ENCODE results near the gene ESRRA. TPM values are rescaled to one million over a fixed set of nuclear protein-coding genes. Genes with fewer than 3 reads are reported as not detected.
A peak's percentile ranks its signal among the peaks of the same experiment; 100 is the strongest.

The ESRRA gene
- total and polyA plus RNA-seq, 9 of the 15 experiments (the other 6 are each of a cell fraction or from before 2014, with no cell fraction given) = 0.27 to 89.7 (median 23.7) TPM

DNA sequence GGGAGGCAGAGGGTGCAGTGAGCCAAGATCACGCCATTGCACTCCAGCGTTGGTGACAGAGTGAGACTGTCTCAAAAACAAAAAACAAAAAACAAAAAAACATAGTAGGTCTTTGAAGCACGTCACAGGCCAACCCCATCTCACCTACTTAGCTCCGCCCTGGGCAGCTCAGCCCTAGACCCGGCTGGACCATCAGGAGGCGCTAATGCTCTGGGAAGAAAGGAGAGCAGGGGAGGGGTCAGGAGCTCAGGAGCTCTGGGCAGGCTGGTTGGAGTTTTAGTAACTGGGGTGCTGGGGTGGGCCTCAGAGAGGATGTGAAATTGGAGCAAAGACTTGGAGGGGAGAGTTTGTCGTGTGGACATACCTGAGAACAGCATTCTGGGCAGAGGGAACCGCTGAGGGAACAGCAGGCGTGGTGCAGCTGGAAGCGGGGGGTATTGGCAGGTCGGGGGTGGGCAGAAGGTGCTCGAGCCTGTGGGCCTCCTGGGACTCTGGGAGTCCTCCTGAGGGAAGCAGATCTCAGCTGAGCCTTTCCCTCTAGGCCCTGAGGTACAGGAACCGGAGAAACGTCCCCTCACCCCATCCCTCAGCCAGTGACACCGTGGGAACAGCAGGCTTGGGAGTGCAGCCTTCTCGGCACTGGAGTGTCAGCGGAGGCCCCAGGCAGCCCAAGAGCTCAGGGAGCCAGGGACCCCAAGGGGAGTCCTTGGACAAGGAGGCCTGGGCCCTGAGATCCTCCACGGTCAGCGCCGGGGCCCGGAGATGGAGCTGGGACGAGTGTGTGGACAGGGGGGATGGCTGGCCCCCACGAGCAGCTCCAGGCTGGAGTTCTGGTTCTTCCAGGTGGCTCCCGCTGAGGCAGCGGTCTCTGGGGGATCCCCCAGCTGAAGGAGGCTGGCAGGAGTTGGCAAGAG, 51.4 kb downstream of the ESRRA start:
- peaks cover 3% of the 10 kb centered on the region for H3K9me1 ChIP-seq (ENCODE audit: control insufficient read depth, insufficient read depth, low read length)
- peaks cover 24% of the 10 kb centered on the region for H3K79me2 ChIP-seq (ENCODE audit: control insufficient read depth, insufficient read depth, low read length)
- BruUV-seq (replicated peaks) = no TSS peak
- CTCF ChIA-PET (ENCODE audit: low intra/inter-chr PET ratio) = interaction anchor here (1.4 kb wide), 1 partner anchor 14 kb away, joined by 4 read pairs; no protein-coding TSS in a partner anchor
- FAIRE-seq = peak; percentile 97
- intact Hi-C loops (cut with micrococcal nuclease) = loop anchor here (5.0 kb wide), 7 partner anchors 51 to 291 kb away; partner anchors contain the start of genes FERMT3 and STIP1
- H4K20me1 ChIP-seq (replicated peaks; ENCODE audit: control insufficient read depth, insufficient read depth, low read length) = no peaks in the 10 kb centered on the region
- peak overlapping the region; percentile 56 for H3K27ac ChIP-seq (ENCODE audit: extremely low read depth, low read depth, low read length)
- no peaks in the 10 kb centered on the region for H3K27me3 ChIP-seq (ENCODE audit: control insufficient read depth in 2 of 2, insufficient read depth in 2 of 2, low read length in 2 of 2)
- no peak overlapping the region; the same call in 1 of the 2 replicates for H3K4me3 ChIP-seq
- H3K9ac ChIP-seq (ENCODE audit: insufficient read depth in 1 of 2, low read depth in 2 of 2, low read length in 2 of 2) = peak overlapping the region; percentile 88 to 97
- H3K4me1 ChIP-seq (replicated peaks in 1 of 2; ENCODE audit: control insufficient read depth in 2 of 2, insufficient read depth in 2 of 2, low read length in 2 of 2) = peaks cover 34 to 86% of the 10 kb centered on the region in 2 experiments
- peak; percentile 78 for ATAC-seq
- in situ Hi-C loops (cut with MboI) = loop anchor here (5.0 kb wide), 1 partner anchor 301 kb away; no protein-coding TSS in a partner anchor
- peaks cover 21% of the 10 kb centered on the region; the same call in 2 of the 3 replicates for H3K36me3 ChIP-seq (ENCODE audit: control insufficient read depth, insufficient read depth, low read length)
- H2AFZ ChIP-seq (ENCODE audit: low read depth, low read length) = peak overlapping the region; percentile 63
- 43% methylated on average over 24 of the region's 25 CpGs for WGBS (ENCODE audit: insufficient coverage, low coverage, missing lambda C conversion rate)
- H3K9me3 ChIP-seq (replicated peaks; ENCODE audit: control insufficient read depth, insufficient read depth, low read depth, low read length) = no peaks in the 10 kb centered on the region
- peak overlapping the region; percentile 64 for H3K4me2 ChIP-seq (ENCODE audit: insufficient read depth, low read length)
- POLR2A ChIA-PET = interaction anchor here (0.6 to 3.0 kb wide), 9 partner anchors 9 to 172 kb away, joined by 3 to 20 read pairs (median 4); partner anchors contain the start of genes PRDX5 and TRMT112
- peak; percentile 78 to 94 (median 84) for DNase-seq (ENCODE audit: extremely low read depth in 1 of 4, low spot score in 3 of 4)
- TF ChIP-seq PRDM10 (IDR thresholded peaks at IDR 0.05; ENCODE audit: partially characterized antibody) (peak; percentile 51), ZNF445 (CRISPR knock-in tag; IDR thresholded peaks at IDR 0.05; ENCODE audit: low read depth) (no peak), ZFX (CRISPR knock-in tag; IDR thresholded peaks at IDR 0.05) (no peak; the same call in none of the 2 replicates), DPF2 (IDR thresholded peaks at IDR 0.05) (0 out of 2 replicates have a peak, but pooled peaks have one; percentile 36), CHD2 (IDR thresholded peaks at IDR 0.05; ENCODE audit: low read depth, low read length) (no peak), ZNF197 (CRISPR knock-in tag; IDR thresholded peaks at IDR 0.05; ENCODE audit: low read depth) (no peak), CBX1 (IDR thresholded peaks at IDR 0.05; ENCODE audit: low read depth) (no peak), THAP12 (CRISPR knock-in tag; IDR thresholded peaks at IDR 0.05) (no peak), POLR2A (conservative IDR thresholded peaks at IDR 0.05) (0 out of 2 replicates have a peak, but pooled peaks have one; percentile 33), E2F5 (CRISPR knock-in tag; IDR thresholded peaks at IDR 0.05) (no peak), TFAP4 (CRISPR knock-in tag; IDR thresholded peaks at IDR 0.05; ENCODE audit: borderline replicate concordance) (peak; percentile 66; the same call in 1 of the 2 replicates), THRAP3 (IDR thresholded peaks at IDR 0.05; ENCODE audit: borderline replicate concordance) (no peak)
